ENCODE results near the gene AP5M1. TPM values are rescaled to one million over a fixed set of nuclear protein-coding genes. Genes with fewer than 3 reads are reported as not detected.

The AP5M1 gene
- total RNA-seq, 4 donors from 2014 or later, result 37.8 to 51.8 (median 44.6) TPM

- WGBS, 2 donors, result 82 to 87% methylated on average over 5 of the region's 5 CpGs
- Histone ChIP-seq H3K9me3 (no peaks in the 10 kb centered on the region), H3K36me3 (no peaks in the 10 kb centered on the region), H3K4me3 (replicated peaks in 1 of 3) (no peak overlapping the region), H3K4me1 (no peaks in the 10 kb centered on the region), H3K27me3 (no peaks in the 10 kb centered on the region), H3K27ac (no peak overlapping the region)
- DNase-seq, result no peak
- TF ChIP-seq CTCF (IDR thresholded peaks at IDR 0.05) (no peak), POLR2A (IDR thresholded peaks at IDR 0.05) (no peak)
- intact Hi-C loops (cut with DNase I), result no loop called here
These were observed 34.1 kb downstream of the AP5M1 start for GRCh38 chr14:57302883-57303282.

- Histone ChIP-seq H3K4me1 (no peaks in the 10 kb centered on the region), H3K36me3 (no peaks in the 10 kb centered on the region), H3K9me3 (no peaks in the 10 kb centered on the region), H3K27me3 (no peaks in the 10 kb centered on the region), H3K4me3 (replicated peaks in 1 of 3) (no peak overlapping the region), H3K27ac (no peak overlapping the region)
- no peak for TF ChIP-seq CTCF (IDR thresholded peaks at IDR 0.05)
- no peak for TF ChIP-seq POLR2A (IDR thresholded peaks at IDR 0.05)
- DNase-seq, result no peak
- intact Hi-C loops (cut with DNase I), result loop anchor here (5.0 kb wide), 1 partner anchor 827 kb away; no protein-coding TSS in a partner anchor
- WGBS, 2 donors, result 68% methylated on average over 7 of the region's 7 CpGs
These were observed 45.8 kb downstream of the AP5M1 start for GRCh38 chr14:57314396-57315089.

GRCh38 chr14:57317248-57317833, 48.6 kb downstream of the AP5M1 start:
- TF ChIP-seq CTCF (IDR thresholded peaks at IDR 0.05) (peak in 5 of 6 experiments; percentile 26 to 82 (median 71)), POLR2A (IDR thresholded peaks at IDR 0.05) (no peak)
- no peak overlapping the region for H3K4me3 ChIP-seq (replicated peaks in 1 of 3)
- H3K27me3 ChIP-seq, result no peaks in the 10 kb centered on the region
- intact Hi-C loops (cut with DNase I), result loop anchor here (5.0 kb wide), 1 partner anchor 830 kb away; no protein-coding TSS in a partner anchor
- DNase-seq, result peak; percentile 68 to 78
- 1 to 2% methylated on average over 3 of the region's 3 CpGs for WGBS, 2 donors
- H3K27ac ChIP-seq, result no peak overlapping the region
- no peaks in the 10 kb centered on the region for H3K4me1 ChIP-seq
- H3K9me3 ChIP-seq, result no peaks in the 10 kb centered on the region
- no peaks in the 10 kb centered on the region for H3K36me3 ChIP-seq

GRCh38 chr14:57319636-57320192, 50.9 kb downstream of the AP5M1 start:
- Histone ChIP-seq H3K4me1 (no peaks in the 10 kb centered on the region), H3K27me3 (no peaks in the 10 kb centered on the region), H3K9me3 (no peaks in the 10 kb centered on the region), H3K4me3 (replicated peaks in 1 of 3) (no peak overlapping the region), H3K36me3 (no peaks in the 10 kb centered on the region), H3K27ac (no peak overlapping the region)
- no peak for DNase-seq
- no peak for TF ChIP-seq POLR2A (IDR thresholded peaks at IDR 0.05)
- no peak for TF ChIP-seq CTCF (IDR thresholded peaks at IDR 0.05)
- 51 to 54% methylated on average over 2 of the region's 2 CpGs for WGBS, 2 donors
- intact Hi-C loops (cut with DNase I), result loop anchor here (5.0 kb wide), 1 partner anchor 832 kb away; no protein-coding TSS in a partner anchor

- intact Hi-C loops (cut with DNase I), result no loop called here
- WGBS, 2 donors, result 91 to 96% methylated on average over 3 of the region's 3 CpGs
- H3K36me3 ChIP-seq, result no peaks in the 10 kb centered on the region
- TF ChIP-seq POLR2A (IDR thresholded peaks at IDR 0.05) (no peak), CTCF (IDR thresholded peaks at IDR 0.05) (no peak)
- no peak overlapping the region for H3K4me3 ChIP-seq (replicated peaks in 1 of 3)
- H3K4me1 ChIP-seq, result no peaks in the 10 kb centered on the region
- H3K27me3 ChIP-seq, result no peaks in the 10 kb centered on the region
- no peaks in the 10 kb centered on the region for H3K9me3 ChIP-seq
- no peak for DNase-seq
- H3K27ac ChIP-seq, result no peak overlapping the region
These were observed 55.0 kb downstream of the AP5M1 start for GRCh38 chr14:57323721-57324120.
